GM21423 (cell line): Measurements from ENCODE around the gene LEMD2.

ENCODE experiments used
- ATAC-seq: cut with Tn5 transposase; IDR thresholded peaks from one replicate; pipeline ENCODE4 v1.9.1; 2021; ENCODE audit warnings: mild to moderate bottlenecking, moderate library complexity; ENCODE audit not compliant: unreplicated experiment

LEMD2 gene

GRCh38 chr6:33820243-33820642, 31.3 kb upstream of the LEMD2 start:
- ATAC-seq: no peak

DNA sequence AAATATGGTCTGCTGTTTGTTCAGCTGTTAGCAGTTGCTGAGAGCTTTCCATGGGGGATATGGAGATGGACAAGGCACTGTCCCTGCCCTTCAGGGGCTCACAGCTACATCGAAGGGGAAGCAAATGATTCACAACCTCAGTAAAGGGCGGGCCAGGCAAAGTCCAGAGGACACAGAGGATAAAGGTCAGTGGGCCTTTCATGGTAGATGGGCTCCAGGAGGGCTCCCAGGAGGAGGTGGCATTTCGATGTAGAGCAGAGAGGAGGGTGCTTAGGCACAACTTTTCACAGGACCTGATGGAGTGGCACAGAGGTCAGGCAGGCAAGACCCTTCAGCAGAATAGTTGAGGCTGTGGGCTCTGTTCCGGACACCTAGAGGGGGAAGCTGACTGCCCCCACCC, 30.1 kb upstream of the LEMD2 start:
- no peak for ATAC-seq

GRCh38 chr6:33818293-33818692, 29.4 kb upstream of the LEMD2 start:
- no peak for ATAC-seq

DNA sequence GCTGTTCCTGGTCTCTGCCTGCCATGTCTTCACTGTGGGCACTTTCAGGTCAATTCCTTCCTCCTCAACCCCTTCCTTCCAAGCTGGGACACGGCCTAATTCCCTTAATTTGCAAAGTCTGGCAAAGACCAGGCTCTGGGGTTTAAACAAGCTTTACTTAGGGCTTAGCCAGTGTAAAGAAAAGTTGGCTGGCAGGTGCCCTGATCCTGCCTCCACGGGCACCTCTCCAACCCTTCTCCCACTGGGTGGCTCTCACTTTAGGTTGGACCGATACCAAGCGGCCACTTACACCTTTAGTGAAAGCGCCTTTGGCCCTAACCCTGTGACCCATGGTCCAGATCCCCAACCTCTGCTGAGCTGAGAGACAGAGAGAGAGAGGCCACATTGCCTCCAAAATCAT, 28.6 kb upstream of the LEMD2 start:
- no peak for ATAC-seq

DNA sequence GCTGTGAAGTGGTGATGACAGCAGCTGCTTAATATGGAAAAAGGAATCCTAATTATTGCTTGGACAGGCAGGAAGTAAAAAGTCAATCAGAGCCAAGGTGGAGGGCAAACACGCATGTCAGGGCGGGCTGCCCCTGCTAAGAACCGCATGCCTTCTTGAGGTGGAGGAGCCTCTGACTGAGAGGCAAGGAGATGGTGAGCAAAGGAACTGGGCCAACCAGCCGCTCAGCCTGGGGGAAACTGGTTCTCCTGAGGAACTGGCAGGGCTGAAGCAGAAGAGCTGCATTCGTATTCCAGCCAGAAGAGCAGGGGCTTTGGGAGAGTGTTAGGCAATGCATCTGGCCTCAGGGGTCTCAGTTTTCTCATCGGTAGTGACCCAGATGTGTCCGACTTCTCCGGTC, 28.0 kb upstream of the LEMD2 start:
- ATAC-seq: no peak

- no peak for ATAC-seq
These were observed 26.9 kb upstream of the LEMD2 start for GRCh38 chr6:33815854-33816253.

DNA sequence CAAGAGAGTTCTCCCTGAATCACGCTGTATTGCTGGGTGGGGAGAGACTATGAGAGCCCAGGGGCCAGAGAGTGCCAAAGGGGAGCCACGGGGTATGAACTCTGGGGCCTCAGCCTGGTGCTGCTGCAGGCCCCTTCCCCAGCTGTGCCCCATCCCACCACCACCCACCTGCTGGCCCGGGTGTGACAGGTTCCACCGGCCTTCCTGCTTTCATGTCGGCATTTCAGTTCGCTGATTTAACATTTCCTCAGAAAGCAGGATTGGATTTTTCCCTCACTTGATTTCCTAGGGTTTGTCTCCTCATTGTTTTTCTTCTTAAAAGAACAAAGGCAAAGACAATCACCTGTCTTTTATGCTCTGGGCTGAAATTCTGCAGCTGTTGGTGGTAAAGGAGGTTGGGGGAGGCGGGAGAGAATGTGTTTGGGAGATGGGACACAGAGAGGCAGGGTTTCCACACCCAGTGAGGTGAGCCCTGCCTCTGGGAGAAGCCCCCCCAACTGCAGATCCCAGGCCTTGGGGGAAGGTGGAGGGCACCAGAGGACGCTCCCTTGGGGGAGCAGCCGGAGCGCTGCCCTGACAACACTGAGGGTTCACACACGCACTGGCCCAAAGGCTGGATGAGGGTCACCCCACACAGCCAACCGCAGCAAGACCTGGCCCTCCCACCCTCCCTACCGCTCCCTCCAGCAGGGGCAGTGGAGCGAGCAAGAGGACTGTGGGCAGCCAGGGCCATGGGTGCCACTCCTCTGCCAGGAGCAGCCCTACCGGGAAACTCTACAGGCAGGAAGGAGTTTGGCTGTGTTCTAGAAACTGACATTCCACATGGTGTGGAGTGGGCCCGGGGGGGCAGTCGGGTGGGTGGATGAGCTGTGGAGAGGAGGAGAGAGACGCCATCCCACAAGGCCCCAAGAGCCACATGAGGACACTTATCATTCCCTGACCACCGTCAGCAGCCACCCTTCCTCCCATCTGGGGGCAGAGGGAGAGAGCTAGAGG, 25.4 kb upstream of the LEMD2 start:
- ATAC-seq: no peak

DNA sequence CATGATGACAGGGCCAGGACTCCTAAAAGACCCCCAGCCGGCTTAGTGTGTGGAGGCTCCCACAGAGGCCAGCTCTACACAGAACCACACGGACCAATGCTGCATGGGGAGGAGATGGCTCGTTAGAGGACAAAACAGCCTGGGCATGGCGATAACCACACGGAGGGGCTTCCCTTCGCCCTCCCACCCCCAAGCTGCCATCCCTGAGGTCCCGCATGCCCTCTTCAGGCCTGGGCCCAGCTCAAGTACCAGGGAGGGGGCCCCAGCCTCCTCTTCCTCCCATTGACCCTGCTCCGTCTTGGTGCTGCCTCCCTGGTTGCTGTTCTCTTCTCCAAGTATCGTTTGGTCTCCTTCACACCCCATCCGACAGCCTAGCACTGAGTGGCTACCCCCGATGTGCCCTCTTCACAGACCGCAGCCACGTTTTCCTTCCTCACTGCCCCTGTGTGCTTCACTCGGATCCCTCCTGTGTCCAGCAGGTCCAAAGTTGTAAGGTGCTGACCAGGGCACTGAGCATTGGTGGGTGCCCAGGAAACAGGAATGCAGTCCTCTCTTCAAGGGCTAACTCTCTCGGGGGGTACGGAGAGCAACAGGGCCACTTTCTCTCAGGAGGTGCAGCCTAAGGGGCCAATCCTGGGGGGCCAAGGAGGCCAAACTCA, 24.4 kb upstream of the LEMD2 start:
- ATAC-seq: no peak

- no peak for ATAC-seq
These were observed 23.7 kb upstream of the LEMD2 start for GRCh38 chr6:33812669-33813068.

GRCh38 chr6:33809594-33809993, 20.7 kb upstream of the LEMD2 start:
- ATAC-seq: no peak

GRCh38 chr6:33808641-33809180, 19.8 kb upstream of the LEMD2 start:
- ATAC-seq: no peak

DNA sequence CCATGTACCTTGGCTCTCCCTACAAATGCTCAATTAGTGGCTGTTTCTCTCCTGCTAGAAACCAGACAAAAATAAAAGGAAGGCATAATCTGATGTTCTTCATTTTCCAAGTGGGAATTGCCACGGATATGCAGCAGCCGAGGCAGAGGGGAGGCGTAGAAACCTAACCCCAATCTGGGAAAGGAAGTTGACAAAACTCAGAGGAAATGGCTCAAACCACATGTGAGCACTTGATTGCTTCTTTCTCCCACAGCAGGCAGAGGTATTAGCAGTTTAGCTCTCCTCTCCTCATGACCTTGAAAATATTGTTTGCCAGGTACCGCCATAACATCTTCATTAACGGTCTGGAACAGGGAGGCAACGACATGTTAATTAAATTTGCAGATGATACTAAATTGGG, 18.7 kb upstream of the LEMD2 start:
- no peak for ATAC-seq

DNA sequence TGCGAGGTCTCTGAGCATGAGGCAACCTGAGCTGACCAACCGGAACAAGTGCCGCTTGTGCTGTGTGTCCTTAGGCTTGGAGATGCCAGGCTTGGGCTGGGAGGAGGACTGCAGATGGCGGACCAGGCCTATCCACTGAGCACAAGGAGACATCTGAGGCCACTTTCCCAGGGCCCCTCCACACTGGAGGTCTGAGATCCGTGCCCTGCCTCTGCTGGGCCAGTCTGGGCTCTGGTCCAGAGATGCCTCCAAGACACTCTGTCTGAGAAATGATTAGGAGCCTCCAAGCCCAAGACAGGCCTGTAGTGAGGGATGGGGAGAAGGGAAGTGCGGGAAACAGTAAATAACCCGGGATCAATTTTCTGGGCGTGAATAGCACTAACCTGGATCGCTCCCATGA, 17.9 kb upstream of the LEMD2 start:
- ATAC-seq: no peak

GRCh38 chr6:33803571-33804053, 14.7 kb upstream of the LEMD2 start, which contains the start of gene MLN:
MLN (minus strand) TSS chr6:33804003; CDS start chr6:33801163, 2,840 bp downstream.
- no peak for ATAC-seq

- ATAC-seq: no peak
These were observed 13.4 kb upstream of the LEMD2 start for GRCh38 chr6:33802186-33802958.

GRCh38 chr6:33801611-33802010, 12.7 kb upstream of the LEMD2 start:
- no peak for ATAC-seq

- no peak for ATAC-seq
These were observed 11.5 kb upstream of the LEMD2 start for GRCh38 chr6:33800248-33800969.

DNA sequence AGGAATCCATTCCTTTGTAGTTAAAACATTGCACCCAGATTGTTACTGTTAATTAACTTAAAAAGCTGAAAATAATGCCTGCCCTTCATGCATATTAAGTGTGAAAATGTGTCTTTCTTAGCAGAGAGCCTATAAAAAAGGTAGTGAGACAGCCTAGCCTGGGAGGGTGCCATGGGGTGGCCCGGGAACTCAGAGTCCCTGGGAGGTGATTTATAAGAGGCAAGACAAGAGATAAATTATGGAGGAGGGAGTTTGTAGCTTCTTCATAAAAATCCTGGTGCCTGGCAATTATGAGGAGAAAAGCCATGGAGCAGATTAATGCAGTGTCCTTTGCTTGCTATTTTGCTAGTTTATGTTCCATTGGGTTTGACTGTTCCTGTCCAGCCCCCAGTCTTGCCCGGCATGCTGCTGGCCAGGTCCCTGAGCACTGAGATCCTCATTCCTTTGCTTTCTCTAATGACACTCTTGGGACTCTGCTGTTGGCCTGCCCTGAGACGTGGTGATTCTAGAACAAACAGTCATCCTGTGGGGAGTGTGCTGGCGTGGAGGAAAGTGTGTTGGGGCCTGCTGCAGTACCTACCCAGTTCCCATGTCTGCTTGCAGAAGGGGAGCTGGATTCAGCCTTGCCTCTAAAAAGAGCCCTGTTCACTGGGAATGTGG, 10.7 kb upstream of the LEMD2 start:
- ATAC-seq: no peak

DNA sequence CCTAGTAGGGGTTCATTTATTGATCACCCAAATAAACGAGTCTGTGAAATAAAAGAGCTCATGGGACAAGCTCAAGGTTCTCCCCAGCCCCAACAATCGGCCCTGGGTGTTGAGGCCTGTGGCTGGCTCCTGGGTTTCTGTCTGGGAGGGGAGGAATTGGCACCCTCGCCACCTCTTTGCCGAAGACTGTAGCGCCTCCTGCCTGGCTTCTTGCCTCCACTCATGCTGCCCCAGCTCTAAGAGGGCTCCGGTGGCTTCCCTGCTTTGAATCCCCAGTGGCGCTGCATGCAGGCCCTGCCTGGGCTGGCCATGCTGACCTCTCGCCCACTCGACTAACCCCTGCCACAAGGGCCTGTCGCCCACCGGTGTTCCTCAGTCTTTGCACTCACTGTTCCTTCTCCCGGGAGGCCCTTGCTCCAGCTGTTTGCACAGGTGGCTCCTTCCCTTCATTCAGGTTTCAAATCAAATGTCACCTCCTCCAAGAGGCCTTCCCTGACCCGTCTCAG, 9.5 kb upstream of the LEMD2 start:
- no peak for ATAC-seq
